WTC11 (cell line): ENCODE data around the gene PPP3CA.

ENCODE experiments used
- ARID4B ChIP-seq: sonication (generic); formaldehyde crosslinking; IDR thresholded peaks from 2 replicates; pipeline ENCODE4 v1.8.0; 2023; ENCODE audit warnings: missing genetic modification reagents, mild to moderate bottlenecking, borderline replicate concordance
- CTCF ChIP-seq: fragments of 200-600 bp; IDR thresholded peaks from 2 replicates; pipeline ENCODE4 v1.8.0; 2022; ENCODE audit warnings: antibody characterized with exemption
- E2F1 ChIP-seq: sonication (generic); formaldehyde crosslinking; IDR thresholded peaks from 2 replicates; pipeline ENCODE4 v1.8.0; 2022; ENCODE audit warnings: mild to moderate bottlenecking, missing genetic modification reagents
- FOXJ3 ChIP-seq: sonication (generic); formaldehyde crosslinking; IDR thresholded peaks from 2 replicates; pipeline ENCODE4 v1.9.0; 2021; ENCODE audit warnings: missing genetic modification reagents, mild to moderate bottlenecking, borderline replicate concordance
- IRF1 ChIP-seq: sonication (generic); formaldehyde crosslinking; IDR thresholded peaks from 2 replicates; pipeline ENCODE4 v1.8.0; 2023; ENCODE audit warnings: missing genetic modification reagents
- KAT7 ChIP-seq: sonication (generic); formaldehyde crosslinking; IDR thresholded peaks from 2 replicates; pipeline ENCODE4 v1.8.1; 2023; ENCODE audit warnings: missing genetic modification reagents, mild to moderate bottlenecking, borderline replicate concordance
- MAX ChIP-seq: sonication (generic); formaldehyde crosslinking; IDR thresholded peaks from 2 replicates; pipeline ENCODE4 v1.8.0; 2022; ENCODE audit warnings: mild to moderate bottlenecking, missing genetic modification reagents
- NFYB ChIP-seq: sonication (generic); formaldehyde crosslinking; conservative IDR thresholded peaks from 2 replicates; pipeline ENCODE4 v1.8.0; 2022; ENCODE audit warnings: low read depth, missing genetic modification reagents
- NR2C2 ChIP-seq: sonication (generic); formaldehyde crosslinking; IDR thresholded peaks from 2 replicates; pipeline ENCODE4 v1.8.0; 2022; ENCODE audit warnings: mild to moderate bottlenecking, missing genetic modification reagents
- SMAD3 ChIP-seq: sonication (generic); formaldehyde crosslinking; IDR thresholded peaks from 2 replicates; pipeline ENCODE4 v1.8.0; 2022; ENCODE audit warnings: missing genetic modification reagents, mild to moderate bottlenecking, borderline replicate concordance
- SP1 ChIP-seq: sonication (generic); formaldehyde crosslinking; conservative IDR thresholded peaks from 2 replicates; pipeline ENCODE4 v1.8.1; 2022; ENCODE audit warnings: missing genetic modification reagents
- TP53 ChIP-seq: sonication (generic); formaldehyde crosslinking; IDR thresholded peaks from 2 replicates; pipeline ENCODE4 v1.8.1; 2023; ENCODE audit warnings: mild to moderate bottlenecking, missing genetic modification reagents
- ZNF138 ChIP-seq: sonication (generic); formaldehyde crosslinking; conservative IDR thresholded peaks from 2 replicates; pipeline ENCODE4 v1.8.1; 2022; ENCODE audit warnings: mild to moderate bottlenecking, moderate library complexity, missing genetic modification reagents
- ZNF263 ChIP-seq: sonication (generic); formaldehyde crosslinking; IDR thresholded peaks from 2 replicates; pipeline ENCODE4 v1.8.1; 2022; ENCODE audit warnings: low read depth, mild to moderate bottlenecking, moderate library complexity, missing genetic modification reagents

- TF ChIP-seq ARID4B (CRISPR knock-in tag), result no peak
- TF ChIP-seq SMAD3 (CRISPR knock-in tag), result no peak
- no peak for TF ChIP-seq CTCF
- TF ChIP-seq IRF1 (CRISPR knock-in tag), result no peak
- TF ChIP-seq FOXJ3 (CRISPR knock-in tag), result no peak
- no peak for TF ChIP-seq TP53 (CRISPR knock-in tag)
- no peak for TF ChIP-seq NFYB (CRISPR knock-in tag)
- TF ChIP-seq SP1 (CRISPR knock-in tag), result no peak
- no peak for TF ChIP-seq KAT7 (CRISPR knock-in tag)
- no peak for TF ChIP-seq ZNF263
- TF ChIP-seq E2F1 (CRISPR knock-in tag), result no peak
- TF ChIP-seq ZNF138 (CRISPR knock-in tag), result no peak
- TF ChIP-seq NR2C2, result no peak
- TF ChIP-seq MAX (CRISPR knock-in tag), result no peak
Measured at GRCh38 chr4:101295691-101296090, 51.6 kb downstream of the PPP3CA start.
